OCI-LY1 (cell line): ENCODE data around the gene PCBP1.

Experiments
- EZH2 ChIP-seq: fragments of 200-600 bp; sonication (generic), shearing (Covaris generic); IDR thresholded peaks from 2 replicates; pipeline ENCODE4 v1.8.0; 2017; ENCODE audit warnings: borderline replicate concordance, mixed run types, mild to moderate bottlenecking, antibody characterized with exemption, low read length, moderate library complexity, mixed read lengths
- TF ChIP-seq, protein P1 (sequence below): fragments of 200-600 bp; sonication (generic), shearing (Covaris generic); IDR thresholded peaks from 2 replicates; pipeline ENCODE4 v1.5.1; 2017; ENCODE audit warnings: mild to moderate bottlenecking, antibody characterized with exemption, low read length, moderate library complexity, mixed read lengths

DNA sequence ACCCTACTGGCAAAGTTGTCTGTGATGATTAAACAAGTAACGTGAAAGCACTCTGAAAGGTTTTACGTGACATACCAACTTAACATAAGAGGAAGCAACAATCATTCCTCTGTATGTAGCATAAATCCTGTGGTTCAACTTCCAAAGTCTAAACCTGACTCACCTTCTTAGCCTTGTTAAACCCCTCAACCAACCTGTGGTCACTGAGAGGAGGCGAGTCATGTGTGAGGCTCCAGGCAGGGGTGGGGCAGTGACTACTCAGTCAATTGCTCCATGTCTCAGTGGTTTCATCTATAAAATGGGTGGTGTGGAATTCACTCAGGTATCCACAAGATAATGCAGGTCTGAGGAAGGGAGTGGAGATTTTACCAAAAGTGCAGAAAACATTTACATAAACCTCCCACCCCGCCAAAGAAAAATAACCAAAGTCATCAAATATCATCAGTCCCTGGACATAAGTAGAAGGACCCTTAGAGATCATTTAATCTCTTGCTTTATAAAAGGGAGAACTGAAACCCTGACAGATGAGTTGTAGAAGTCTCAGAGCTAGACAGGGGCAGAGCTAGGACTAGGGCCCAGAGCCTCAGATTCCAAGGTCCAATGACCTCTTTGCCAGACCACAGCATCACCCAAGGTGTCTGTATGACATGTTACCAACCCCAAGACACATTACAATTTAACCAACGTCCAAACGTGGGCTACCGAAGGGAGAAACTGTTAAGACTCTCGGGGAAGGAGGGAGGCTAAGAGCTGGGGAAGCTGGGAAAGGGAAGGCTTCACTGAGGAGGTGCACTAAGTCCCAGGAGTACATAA, 3.7 kb upstream of the PCBP1 start:
- TF ChIP-seq, protein P1, sequence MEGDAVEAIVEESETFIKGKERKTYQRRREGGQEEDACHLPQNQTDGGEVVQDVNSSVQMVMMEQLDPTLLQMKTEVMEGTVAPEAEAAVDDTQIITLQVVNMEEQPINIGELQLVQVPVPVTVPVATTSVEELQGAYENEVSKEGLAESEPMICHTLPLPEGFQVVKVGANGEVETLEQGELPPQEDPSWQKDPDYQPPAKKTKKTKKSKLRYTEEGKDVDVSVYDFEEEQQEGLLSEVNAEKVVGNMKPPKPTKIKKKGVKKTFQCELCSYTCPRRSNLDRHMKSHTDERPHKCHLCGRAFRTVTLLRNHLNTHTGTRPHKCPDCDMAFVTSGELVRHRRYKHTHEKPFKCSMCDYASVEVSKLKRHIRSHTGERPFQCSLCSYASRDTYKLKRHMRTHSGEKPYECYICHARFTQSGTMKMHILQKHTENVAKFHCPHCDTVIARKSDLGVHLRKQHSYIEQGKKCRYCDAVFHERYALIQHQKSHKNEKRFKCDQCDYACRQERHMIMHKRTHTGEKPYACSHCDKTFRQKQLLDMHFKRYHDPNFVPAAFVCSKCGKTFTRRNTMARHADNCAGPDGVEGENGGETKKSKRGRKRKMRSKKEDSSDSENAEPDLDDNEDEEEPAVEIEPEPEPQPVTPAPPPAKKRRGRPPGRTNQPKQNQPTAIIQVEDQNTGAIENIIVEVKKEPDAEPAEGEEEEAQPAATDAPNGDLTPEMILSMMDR = no peak
- TF ChIP-seq EZH2 = no peak
